ENCODE data around the gene PPP1R9A.
"Not testable (repeated sequence)": the region's sequence is repeated elsewhere in the genome, so short reads cannot be mapped to it uniquely, and the experiment has no call there.

PPP1R9A gene

DNA sequence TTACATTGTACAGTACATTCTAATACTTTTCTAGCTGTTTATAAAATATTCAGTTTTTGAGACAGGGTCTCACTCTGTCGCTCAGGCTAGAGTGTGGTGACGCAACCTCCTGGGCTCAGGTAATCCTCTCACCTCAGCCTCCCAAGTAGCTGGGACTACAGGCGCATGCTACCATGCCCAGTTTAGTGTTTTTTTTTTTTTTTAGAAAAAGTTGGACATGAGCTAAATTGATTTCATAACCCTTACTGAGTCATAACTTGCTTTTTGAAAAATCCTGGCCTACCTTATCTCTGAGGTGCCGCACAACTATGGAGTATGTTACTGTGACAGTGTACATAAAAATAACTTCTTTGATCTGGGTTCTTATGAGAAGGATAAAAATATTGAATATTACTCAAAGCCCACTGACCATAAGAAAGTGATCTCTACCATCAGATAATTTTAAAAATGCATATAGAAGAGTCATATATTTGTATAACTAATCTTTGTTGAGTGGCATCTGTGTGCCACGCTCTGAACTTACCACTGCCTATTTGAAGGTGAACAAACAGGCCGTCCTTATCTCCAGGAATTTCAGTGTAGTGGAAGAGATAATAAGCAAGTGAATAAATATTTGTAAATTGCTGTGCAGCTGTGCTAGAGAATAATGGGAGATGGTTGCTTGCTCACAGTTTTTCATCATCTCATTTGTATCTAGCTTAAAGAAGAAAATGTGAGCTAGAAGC lies 73.2 kb downstream of the PPP1R9A start:
- DNase-seq, result no peak

DNA sequence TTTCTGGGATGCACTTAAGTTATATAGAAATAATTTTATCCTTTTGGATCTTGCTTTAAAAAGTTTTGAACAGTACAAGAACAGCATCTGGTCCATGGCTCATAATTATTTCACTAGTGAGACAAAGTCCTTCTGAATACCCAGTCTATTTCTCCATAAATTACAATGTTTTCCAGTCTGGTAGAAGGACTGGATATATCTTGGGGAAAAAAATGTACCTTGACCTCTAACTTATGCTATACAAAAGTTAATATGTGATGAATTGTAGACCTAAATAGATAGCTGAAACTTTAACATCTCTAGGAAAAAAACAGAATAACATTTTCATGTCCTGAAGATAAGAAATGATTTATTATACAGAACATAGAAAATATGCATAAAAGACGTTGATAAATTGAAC lies 88.5 kb downstream of the PPP1R9A start:
- no peak for DNase-seq

DNA sequence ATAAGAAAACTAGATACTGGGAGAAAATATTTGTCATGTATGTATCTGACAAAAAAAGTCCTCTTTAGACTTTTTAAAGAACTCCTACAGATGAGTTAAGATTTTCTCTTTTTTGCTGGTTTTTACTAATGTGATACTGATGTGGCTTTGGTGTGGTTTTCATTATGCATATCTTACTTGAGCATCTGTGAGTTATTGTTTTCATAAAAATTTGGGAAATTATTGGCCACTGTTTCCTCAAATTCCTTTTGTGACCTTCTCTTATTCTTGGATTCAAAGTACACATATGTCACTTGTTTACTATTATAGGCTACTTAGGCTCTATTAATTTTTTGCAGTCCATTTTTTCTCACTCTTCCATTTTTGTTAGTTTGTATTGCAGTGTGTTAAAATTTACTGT lies 89.0 kb downstream of the PPP1R9A start:
- no peak for DNase-seq

DNA sequence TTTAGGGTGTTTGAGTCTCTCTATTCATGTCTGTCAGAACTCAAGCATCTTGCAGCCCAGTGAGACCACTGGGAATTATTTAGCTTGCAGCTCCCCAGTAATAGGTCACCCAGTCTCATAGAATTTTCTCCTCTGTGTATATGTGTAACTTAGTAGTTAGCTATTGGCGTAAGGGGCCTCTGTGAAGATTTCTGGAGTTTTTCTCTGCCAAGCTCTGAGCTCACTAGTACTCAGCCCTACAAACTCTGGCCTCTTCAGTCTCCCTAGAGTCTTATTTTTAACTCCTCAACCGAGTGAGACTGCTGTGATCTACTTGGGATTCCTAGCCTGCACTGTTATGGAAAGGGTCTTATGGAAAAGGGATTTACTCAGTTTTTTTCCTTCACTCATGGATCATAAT lies 90.2 kb downstream of the PPP1R9A start:
- no peak for DNase-seq

DNA sequence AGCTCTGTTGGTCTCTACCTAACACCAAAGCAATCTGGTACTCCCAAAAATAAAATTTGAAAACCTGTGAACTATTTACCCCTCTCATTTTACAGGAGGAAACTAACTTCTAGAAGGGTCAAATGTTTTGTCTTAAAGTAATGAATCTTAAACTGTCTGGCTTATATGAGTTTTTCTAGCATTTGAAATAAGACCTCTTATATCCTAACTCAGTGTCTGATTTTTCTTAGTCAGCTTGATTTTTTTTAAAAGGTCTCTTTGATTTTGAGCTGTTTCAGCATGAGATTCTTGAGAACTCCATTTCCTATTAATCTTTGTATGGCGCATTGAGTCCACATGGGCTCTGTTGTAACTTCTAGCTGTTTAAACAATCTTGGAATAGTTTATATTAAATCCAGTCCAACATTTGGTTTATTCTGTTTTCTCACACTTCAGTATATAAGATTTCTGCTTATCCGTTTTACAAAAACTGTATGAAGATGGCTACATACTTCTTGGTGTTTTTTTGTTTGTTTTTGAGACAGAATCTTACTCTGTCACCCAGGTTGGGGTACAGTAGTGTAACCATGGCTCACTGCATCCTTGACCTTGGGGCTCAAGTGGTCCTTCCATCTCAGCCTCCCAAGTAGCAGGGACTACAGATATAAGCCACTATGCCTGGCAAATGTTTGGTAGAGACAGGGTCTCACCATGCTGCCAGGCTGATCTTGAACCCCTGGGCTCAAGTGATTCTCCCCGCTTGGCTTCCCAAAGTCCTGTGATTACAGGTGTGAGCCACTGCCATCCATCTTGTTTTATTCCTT lies 91.1 kb downstream of the PPP1R9A start:
- no peak for DNase-seq

DNA sequence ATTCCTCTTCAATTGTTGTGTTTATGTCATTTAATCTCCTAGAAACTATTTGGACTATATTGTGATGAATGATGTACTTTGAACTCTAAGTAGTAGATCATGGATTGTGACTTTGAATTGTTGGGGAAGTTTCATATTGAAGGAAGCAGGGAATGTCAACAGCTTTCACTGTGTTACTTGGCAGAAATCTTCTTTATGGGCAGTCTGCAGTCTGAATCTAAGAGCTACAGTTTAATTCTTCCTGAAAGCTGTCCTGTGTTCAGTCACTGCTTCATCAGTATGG lies 91.6 kb downstream of the PPP1R9A start:
- no peak for DNase-seq

DNA sequence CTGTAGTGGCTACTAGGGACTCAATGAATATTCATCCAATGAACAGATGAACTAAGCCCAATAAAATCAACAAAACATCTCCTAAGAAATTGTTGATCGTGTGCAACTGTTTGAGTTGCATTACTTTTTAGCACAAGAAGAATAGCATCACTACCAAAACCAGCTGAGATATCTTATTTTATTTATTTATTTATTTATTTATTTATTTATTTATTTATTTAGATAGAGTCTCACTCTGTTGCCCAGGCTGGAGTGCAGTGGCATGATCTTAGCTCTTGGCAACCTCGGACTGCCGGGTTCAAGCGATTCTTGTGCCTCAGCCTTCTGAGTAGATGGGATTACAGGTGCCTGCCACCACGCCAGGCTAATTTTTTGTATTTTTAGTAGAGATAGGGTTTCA lies 92.2 kb downstream of the PPP1R9A start:
- not testable (repeated sequence) for DNase-seq

DNA sequence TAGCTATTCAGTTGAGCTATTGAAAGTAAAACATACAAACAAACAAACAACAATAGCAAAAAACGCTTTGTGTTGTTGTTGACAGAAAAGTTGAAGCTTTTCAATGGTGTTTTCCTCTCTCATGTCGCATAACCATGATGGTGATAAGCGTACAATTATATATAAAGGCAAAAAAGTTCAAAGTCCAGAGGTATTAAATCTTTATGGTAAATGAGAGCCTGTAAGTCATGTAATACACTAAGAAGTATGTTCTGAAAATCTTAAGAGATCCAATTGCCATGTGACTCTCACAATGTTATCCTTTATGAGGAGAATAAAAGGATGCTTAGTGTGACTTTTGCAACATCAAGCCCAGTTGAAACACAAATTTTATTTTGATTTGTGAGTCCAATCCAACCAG lies 93.9 kb downstream of the PPP1R9A start:
- DNase-seq, result no peak

DNA sequence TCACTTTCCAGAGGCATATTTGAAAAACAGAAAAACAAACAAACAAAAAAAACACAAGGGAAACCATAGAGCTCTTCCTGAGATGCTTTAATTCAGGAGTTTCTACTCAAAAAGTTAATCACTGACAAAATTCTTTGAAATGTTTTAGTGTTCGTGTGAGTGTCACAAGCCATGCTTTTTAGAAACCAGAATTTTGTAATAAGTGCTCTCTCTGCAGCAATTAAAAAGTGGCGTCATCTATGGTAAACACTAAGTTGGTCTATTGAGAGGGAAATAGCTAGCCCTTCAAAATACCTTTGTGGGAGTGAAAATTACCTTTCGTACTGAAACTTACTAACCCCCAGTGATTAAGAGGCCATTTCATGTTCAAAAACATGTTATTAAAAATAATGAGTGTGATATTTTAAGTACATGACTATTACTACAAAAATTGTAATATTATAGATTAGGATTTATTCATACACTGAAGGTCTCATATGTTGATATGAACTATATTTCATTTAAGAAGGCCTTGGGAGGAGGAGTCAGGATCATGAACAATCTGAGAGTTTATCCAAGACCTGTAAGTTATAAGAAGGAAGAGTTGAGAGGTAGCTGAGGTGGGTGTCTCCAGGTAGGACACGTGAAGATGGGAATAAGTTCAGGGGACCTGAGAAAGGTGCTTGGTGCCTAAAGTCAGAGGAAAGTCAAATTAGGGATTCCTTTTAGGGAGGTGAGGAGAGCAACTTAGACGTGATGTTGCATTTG lies 94.6 kb downstream of the PPP1R9A start:
- DNase-seq, result no peak

DNA sequence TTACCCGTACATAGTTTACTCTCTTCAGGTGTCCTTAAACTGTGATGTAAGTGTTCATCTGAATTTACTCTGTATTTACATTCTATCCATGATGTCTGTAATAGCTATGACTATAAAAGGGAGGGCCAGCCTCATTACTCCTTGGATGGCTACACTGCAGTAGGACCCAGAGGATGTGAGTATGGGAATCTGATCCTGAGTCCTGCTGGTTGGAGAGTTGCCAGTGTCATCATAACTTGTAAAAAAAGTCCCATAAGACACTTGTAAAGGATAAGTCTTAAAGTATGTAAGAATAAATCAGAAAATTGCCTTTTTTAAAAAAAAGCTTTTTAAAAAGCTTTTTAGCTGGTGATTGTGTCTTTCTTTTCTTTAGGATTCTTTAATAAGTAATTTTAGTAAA lies 95.4 kb downstream of the PPP1R9A start:
- no peak for DNase-seq

DNA sequence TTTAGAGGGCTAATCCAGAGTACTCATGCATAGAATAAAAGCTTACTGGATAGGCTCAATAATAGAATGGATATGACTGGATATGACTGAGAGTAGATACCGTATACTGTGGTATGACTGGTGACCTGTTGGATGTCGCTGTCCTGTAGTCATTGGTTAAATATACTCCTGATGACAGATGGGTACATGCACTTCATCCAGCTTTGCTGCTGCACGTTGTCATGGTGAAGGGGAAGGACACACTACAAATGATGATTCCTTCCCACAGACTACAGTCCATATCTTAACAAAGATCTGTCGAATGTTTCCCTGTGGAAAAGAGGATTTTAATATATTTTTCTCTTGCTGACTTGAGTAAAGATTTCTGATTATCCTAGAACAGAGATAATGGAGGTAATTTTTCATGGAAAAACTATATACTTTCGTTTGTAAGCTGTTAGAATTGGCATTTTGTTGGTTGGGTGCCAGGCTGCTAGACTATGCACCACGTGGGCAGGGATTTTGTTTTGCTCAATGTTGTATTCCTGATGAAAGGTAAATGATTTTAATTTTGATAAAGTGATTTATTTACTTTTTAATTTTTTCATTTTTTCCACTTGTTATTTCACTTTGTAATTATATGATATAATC lies 97.3 kb downstream of the PPP1R9A start:
- no peak for DNase-seq

DNA sequence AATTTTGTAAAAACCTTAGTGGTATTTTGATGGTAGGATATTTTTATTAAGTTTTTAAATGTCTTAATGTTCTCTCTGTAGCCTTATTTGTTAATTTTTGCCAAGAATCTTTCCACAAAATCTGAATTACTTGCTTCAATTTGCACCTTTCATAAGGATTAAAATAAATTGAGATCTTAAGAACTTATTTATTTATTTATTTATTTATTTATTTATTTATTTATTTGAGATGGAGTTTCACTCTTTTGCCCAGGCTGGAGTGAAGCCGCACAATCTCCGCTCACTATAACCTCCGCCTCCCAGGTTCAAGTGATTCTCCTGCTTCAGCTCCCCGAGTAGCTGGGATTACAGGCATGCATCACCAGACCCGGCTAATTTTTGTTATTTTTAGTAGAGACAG lies 98.6 kb downstream of the PPP1R9A start:
- no peak for DNase-seq

DNA sequence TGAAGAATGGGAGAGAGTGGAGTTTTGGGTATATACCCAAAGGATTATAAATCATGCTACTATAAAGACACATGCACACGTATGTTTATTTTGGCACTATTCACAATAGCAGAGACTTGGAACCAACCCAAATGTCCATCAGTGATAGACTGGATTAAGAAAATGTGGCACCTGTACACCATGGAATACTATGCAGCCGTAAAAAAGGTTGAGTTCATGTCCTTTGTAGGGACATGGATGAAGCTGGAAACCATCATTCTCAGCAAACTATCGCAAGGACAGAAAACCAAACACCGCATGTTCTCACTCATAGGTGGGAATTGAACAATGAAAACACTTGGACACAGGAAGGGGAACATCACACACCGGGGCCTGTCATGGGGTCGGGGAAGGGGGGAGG lies 101.4 kb downstream of the PPP1R9A start:
- not testable (repeated sequence) for DNase-seq

DNA sequence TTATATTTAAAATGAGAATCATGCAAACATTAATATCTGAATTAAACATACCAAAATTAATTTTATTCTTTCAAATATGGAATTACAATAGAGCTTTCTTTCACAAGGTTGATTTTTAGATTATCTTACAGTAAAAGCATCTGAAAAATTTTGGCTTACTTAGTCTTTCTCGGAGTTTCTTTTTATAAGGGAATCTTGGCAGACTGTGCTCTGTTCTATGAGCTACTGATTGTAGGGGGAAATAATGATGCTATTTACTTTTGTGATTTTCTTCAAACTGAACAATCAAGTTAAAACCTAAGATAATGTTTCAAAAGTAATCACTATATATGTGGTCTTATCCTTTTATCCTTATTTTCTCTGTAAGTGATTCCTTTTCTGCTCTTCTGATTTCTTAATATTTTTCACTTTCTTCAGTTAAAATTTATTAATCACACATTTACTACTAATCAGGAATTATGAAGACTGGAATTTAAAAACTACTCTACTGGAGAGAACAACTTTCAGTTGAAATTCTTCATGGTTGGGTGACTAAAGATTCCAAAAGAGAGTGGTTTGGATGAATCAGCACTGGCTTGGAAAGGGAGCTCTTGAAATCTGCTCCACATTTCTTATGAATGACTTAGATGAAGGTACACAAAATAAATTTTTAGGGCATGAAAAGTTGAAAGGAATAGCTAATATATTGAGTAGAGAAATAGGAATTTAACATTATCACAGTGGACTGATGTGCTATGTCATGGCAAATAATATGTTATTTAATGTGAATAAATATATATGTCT lies 103.9 kb downstream of the PPP1R9A start:
- DNase-seq, result no peak

DNA sequence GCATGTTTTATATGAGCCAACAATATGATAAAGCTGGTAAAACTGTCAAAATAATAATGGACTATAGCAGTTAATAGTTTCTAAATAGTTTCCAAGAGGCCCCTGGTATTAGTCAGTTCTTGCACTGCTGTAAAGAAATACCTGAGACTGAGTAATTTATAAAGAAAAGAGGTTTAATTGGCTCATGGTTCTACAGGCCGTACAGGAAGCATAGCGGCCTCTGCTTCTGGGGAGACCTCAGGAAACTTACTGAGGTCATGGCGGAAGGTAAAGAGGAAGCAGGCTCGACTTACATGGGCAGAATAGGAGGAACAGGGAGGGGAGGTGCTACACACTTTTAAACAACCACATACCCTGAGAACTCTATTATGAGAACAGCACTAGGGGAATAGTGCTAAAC lies 104.6 kb downstream of the PPP1R9A start:
- DNase-seq, result no peak

DNA sequence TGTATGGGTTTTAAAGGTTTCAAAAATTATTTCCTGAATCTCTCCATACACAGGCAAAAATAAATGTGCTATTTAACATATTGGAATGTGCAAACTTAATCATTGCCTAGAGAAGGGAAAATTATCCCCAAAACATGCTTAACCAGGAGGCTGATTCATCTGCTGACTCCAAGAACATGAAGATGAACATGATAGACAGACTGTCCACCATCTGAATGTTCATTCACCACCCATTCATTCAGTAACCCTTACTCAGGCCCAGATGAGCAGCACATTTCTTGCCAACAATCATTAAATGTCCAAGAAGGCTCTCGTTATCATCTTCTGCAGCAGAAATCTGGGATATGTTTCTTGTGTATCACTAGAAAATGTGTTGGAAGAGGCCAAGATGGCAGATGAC lies 110.6 kb downstream of the PPP1R9A start:
- DNase-seq, result no peak

DNA sequence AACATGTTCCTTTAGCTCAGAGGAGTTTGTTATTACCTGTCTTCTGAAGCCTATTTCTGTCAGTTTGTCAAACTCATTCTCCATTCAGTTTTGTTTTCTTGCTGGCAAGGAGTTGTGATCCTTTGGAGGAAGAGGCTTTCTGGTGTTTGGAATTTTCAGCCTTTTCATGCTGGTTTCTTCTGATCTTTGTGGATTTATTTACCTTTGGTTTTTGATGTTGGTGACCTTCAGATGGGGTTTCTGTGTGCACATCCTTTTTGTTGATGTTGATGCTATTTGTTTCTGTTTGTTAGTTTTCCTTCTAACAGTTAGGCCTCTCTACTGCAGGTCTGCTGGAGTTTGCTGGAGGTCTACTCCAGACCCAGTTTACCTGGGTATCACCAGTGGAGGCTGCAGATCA lies 118.6 kb downstream of the PPP1R9A start:
- DNase-seq, result no peak

DNA sequence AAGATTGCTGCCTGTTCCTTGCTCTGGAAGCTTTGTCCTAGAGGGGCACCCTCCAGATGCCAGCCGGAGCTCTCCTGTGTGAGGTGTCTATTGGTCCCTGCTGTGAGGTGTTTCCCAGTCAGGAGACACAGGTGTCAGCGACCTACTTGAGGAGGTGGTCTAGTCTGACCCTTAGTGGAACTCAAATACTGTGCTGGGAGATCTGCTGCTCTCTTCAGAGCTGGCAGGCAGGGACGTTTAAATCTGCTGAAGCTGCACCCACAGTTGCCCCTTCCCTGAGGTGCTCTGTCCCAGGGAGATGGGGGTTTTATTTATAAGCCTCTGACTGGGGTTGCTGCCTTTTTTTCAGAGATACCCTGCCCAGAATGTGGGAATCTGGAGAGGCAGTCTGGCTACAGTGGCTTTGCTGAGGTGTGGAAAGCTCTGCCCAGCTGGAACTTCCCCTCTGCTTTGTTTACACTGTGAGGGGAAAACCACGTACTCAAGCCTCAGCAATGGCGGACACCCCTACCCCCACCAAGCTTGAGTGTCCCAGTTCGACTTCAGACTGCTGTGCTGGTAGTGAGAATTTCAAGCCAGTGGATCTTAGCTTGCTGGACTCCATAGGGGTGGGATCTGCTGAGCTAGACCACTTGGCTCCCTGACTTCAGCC lies 119.2 kb downstream of the PPP1R9A start:
- no peak for DNase-seq

DNA sequence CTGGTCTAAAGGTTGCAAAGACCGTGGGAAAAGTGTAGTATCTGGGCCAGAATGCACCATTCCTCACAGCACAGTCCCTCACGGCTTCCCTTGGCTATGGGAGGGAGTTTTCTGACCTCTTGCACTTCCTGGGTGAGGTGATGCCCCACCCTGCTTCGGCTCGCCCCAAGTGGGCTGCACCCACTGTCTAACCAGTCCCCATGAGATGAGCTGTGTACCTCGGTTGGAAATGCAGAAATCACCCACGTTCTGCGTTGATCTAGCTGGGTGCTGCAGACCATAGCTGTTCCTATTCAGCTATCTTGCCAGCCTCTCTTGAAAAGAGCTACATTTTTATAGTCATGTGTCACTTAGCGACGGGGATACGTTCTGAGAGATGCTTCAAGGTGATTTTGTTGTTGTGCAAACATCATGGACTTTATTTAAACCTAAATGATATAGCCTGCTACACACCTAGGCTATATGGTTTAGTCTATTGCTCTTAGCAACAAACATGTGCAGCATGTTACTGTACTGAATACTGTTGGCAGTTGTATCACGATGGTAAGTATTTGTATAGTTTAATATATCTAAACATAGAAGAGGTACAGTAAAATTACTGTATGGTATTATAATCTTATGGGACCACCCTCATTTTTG lies 120.0 kb downstream of the PPP1R9A start:
- DNase-seq, result no peak

DNA sequence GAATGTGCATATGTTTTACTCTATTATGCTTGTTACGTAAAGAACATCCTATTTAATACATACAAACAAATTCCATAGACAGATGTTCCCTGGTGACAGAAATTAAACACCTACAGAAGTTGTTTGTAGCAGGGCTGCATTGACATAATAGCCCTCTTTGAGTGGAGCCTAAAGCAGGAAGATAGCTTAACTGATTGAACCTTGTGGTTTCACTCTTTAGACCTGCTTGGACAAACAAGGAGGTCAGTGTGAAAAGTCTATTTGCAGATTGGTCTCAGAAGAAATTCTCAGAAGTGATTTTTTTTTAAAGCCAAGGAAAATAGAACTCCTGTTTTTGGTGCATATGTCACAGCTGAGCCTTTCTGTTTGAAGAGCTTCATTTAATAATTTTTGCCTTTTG lies 121.3 kb downstream of the PPP1R9A start:
- no peak for DNase-seq

DNA sequence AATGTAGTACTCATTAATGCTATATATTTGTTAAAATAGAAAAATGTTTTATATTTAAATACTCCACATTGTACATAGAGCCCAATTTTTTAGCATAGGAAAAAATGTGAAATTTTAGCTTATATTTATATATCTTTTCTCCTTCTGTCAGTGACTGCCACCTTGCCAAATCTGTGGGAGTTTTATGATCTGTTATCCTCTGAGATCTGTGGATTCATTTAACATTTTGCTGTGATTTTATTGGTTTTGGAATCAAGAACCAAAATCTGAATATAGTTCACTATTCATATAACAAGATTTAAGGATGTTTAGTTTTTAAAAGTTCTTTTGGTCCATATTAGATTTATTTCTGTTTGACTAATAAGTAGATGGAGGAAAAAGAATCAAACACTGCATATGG lies 127.9 kb downstream of the PPP1R9A start:
- DNase-seq, result no peak

DNA sequence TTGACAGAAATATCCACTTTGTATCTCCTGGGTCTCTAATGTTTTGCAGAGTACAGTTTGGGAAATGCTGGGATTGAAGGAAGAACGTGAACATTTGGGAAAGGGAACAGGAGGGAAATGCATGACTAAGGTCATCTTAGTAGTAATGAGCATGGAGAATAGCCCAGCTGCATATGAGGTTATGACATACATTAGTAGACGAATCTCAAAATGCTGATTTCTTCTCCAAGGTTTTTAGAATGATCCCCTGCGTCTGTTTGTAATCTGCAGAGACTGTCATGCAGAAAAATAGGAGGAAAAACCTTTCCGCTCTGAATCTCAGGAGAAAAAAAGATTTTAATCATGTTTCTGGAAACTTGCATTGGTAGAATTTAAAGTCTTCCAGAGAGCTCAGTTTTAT lies 133.6 kb downstream of the PPP1R9A start:
- DNase-seq, result no peak

Data from NK-92 treated with Interleukin-12 subunit alpha and Interleukin-12 subunit beta, amount 100 ng/mL, for 24 hours (cell line).